ENCODE results near the gene RPL36AL.
A peak's percentile ranks its signal among the peaks of the same experiment; 100 is the strongest.
"Not testable (repeated sequence)": the region's sequence is repeated elsewhere in the genome, so short reads cannot be mapped to it uniquely, and the experiment has no call there.

RPL36AL gene

DNA sequence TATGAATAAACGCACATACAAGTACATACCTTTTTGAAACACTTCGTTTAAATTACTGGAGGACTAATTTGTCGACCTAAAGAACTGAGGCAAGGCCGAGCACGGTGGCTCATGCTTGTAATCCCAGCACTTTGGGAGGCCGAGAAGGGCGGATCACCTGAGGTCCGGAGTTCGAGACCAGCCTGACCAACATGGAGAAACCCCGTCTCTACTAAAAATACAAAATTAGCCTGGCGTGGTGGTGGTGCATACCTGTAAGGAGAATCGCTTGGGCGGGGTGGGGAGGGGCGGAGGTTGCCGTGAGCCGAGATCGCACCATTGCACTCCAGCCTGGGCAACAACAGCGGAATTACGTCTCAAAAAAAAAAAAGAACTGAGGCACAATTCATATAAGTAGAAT lies 1.2 kb downstream of the RPL36AL start:
- not testable (repeated sequence) for DNase-seq

DNA sequence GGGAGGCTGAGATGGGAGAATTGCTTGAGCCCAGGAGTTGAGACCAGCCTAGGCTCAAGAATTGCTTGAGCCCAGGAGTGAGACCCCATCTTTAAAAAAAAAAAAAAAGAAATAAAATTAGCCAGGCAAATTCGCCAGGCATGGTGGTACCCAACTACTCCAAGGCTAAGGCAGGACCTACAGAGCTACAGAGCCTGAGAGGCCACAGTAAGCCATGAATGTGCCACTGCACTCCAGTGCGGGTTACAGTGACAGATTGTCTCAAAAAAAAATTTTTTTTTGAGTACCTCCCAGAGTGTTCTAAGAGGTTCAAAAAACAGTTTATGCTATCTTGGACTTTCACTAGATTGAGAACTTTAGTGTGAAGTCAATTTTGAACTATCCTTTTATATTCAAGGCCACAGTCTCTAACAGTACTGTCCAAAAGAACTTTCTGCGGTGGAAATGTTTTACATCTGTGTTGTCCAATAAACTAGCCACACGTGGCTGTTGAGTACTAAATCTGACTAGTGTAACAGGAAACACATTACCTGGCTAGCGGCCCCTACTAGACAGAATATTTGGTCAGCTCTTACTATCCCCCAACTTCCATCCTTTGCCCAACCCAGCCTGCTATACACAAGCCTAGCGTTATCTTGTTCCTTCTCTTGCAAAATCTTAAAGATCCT lies 2.4 kb downstream of the RPL36AL start:
- DNase-seq: no peak

DNA sequence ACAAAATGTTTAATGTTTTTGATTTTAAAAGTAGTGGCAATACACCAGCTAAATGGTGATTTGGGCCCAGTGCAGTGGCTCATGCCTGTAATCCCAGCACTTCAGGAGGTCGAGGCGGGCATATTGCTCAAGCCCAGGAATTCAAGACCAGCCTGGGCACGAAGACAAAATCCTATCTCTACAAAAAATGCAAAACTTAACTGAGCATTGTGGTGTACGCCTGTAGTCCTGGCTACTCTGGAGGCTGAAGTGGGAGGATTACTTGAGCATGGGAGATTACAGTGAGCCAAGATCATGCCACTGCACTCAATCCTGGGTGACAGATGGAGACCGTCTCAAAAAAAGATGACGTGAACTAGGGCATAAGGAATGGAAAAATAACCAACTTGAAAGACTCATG lies 4.7 kb downstream of the RPL36AL start:
- no peak for DNase-seq

DNA sequence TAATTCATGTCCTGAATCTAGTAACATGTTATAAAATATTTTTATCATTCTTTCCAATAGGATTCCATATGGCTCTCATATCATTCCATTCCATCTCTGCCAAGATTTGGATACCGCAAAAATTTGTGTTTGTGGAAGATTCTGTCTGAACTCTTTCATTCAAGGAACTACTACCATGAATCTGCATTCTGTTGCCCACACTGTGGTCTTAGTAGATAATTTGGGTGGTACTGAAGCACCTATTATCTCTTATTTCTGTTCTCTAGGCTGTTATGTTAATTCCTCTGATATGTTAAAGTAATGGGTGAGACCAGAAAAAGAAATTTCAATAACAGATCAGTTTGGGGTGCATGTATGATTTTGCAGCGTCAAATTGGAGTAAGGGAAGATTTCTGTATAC lies 6.2 kb downstream of the RPL36AL start:
- DNase-seq: no peak

DNA sequence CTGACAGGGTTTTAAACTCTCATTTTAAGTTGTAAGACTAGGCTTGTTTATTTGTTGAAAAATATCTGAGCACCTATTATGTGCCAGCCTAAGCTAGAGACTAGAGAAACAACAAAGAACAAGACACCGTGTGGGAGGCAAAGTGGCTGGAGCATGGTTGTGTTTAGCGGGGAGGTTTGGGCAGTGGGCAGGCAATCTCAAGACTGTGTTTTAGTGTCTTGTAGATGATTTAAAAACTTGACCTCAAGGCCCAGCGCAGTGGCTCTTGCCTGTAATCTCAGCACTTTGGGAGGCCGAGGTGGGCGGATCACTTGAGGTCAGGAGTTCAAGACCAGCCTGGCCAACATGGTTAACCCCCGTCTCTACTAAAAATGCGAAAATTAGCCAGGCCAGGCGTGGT lies 7.8 kb downstream of the RPL36AL start:
- no peak for DNase-seq

DNA sequence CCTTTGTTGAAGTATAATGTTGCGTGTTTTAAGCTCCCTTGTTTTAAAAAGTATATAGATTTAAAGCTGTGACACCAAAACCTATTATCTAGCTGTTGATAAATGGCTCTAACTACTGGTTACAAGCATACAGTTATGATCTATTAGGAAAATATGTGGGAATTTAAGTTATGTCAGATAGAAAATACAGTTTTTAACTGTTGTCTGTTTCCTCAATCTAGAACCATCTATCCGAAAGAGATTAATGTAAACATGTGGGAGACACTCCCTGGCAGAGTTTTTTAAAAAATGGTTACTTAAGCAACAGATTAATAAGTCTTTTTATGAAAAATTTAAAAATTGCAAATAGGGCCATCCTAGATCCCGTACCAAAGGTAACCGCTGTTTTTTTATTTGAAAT lies 8.2 kb downstream of the RPL36AL start:
- DNase-seq: no peak

DNA sequence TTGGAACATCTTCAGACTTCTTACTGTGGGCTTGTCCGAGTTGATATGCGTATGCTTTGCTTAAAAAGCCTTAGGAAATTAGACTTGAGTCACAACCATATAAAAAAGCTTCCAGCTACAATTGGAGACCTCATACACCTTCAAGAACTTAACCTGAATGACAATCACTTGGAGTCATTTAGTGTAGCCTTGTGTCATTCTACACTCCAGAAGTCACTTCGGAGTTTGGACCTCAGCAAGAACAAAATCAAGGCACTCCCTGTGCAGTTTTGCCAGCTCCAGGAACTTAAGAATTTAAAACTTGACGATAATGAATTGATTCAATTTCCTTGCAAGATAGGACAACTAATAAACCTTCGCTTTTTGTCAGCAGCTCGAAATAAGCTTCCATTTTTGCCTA lies 12.8 kb downstream of the RPL36AL start:
- DNase-seq: no peak

DNA sequence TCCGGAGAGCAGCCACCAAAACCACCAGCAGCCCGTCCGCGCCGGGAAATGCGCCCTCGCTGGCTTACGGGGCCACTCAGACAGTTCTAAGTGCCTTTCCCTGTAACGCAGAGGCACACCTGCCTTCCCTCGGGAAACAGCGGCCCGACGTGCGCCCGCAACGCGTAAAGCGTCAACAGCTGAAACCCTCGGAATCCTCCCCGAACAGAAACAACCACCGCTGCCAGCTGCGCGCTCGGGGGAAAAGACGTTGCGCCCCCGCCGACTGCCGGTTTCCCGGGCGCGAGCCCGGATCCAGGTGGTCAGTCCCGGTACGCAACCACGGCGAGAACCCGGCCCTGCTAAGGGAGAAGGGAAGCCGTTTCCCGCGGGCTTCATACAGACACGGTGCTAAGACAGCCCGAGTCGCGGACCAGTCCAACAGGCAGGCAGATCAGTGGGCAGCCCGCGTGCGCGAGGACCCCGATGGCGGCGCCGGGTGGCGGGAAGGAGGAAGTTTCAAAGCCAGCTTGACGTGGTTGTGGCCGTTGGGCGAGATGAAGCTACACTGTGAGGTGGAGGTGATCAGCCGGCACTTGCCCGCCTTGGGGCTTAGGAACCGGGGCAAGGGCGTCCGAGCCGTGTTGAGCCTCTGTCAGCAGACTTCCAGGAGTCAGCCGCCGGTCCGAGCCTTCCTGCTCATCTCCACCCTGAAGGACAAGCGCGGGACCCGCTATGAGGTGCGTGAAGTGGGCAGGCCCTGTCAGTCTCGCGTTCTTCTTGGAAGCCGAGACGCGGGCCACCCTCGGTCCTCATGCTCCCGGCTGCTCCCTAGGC lies 21.7 kb downstream of the RPL36AL start, which contains the start of gene LRR1:
LRR1 (plus strand) TSS at position 456 of the 816 bp plus-strand sequence; CDS start at position 537, 81 bp downstream.
- peak; percentile 74 for DNase-seq

DNA sequence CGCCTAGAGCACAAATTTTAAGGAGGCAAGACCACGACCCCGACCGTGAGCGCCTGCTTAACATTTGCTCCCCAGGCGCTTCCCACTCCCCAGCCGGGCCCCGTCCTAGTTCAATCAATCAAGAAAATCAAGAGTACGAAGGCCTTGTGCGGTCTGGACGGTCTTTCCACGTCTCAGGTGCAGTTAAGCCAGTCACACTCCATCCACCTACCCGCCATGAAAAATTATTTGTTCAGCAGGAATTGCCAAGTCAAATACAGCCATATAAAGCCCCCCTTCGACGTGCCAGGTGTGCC lies 22.3 kb downstream of the RPL36AL start:
- DNase-seq: no peak

DNA sequence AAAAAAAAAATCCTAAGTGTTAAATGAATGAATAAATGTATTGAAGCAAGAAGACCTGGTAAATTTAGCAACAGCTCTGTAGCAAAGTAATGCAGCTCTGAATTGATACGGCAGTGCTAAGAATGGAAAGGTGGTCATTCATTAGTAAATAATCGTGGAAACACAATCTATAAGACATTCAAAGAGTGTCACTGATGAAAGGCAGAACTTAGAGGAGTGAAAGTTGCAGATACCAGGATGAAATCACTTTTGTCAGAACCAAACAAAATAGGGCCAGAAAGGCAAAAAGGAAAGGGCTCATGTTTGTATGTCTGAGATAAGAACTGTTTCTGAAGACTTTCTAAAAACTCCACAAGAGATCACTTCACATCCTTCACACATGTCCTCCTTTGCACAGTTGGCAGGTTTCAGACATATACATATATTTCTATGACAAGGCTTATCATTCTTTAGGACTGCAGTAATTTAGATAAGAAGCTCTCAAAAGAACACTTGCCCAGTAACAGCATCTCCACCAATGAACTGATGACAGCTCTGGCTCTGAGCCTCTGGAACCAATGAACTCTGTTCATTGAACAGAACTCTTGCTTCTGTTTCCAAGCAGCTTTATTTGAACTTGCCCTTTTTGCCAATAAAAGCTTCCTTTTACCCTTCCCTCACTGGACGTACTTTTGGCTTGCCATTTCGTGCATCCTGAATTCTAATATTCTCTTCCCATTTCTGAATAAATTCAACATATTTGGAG lies 25.9 kb downstream of the RPL36AL start:
- no peak for DNase-seq

DNA sequence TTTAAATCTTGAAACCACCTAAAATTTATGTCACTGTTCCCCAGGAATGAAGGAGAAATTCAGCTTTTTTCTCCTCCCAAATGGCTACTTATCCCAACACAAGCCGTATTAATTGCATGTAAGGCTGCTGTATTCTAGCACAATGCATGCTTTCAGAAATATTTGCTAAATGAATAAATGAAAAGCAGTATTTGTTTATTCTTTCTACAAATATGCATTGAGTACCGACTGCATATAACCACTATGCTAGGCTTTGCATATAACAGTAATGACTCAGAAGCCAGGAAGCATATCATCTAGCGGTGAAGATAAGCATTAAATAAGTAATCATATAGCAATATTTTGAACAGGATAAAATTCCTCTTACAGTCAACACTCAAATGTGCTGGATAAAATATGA lies 27.4 kb downstream of the RPL36AL start:
- DNase-seq: no peak

DNA sequence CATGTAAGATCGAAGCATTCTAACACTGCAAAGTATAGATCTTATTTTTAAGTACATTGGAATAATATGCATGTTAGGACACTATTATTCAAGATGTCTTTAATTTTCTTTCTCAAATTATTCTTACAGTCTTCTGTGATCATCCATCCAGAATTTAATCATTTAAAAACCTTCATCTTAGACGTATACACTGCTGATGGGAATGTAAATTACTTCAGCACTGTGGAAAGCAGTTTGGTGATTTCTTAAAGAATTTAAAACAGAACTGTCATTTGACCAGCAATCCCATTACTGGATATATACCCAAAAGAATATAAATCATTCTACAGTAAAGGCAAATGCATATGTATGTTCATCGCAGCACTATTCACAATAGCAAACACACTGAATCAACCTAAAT lies 31.0 kb downstream of the RPL36AL start:
- DNase-seq: no peak

DNA sequence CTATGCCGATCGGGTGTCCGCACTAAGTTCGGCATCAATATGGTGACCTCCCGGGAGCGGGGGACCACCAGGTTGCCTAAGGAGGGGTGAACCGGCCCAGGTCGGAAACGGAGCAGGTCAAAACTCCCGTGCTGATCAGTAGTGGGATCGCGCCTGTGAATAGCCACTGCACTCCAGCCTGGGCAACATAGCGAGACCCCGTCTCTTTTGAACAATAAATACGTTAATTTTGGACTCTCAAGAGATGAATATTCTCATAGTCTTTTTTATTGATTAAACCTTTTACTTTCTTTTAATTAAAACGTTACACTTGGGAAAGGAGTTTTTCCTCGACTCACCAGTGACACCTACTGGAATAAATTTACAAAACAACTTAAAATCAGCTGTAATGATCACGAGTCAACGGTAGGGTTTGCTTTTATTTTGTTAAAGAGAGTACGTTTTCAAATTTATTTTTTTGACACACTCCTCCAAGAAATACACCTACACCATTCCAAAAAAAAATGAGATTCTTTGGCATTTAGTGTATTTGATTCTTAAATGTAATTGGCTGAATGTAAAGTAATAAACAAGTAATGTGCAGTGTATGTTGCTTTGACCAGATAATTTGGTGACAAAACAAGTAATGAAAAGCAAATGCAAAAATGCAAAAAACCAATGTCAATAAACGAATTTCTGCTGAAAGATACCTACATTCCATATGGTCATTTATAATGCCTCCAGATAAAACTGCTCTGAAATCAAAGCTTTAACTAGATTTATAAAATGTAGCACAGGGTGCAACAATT lies 33.6 kb downstream of the RPL36AL start:
- peak; percentile 31 for DNase-seq

DNA sequence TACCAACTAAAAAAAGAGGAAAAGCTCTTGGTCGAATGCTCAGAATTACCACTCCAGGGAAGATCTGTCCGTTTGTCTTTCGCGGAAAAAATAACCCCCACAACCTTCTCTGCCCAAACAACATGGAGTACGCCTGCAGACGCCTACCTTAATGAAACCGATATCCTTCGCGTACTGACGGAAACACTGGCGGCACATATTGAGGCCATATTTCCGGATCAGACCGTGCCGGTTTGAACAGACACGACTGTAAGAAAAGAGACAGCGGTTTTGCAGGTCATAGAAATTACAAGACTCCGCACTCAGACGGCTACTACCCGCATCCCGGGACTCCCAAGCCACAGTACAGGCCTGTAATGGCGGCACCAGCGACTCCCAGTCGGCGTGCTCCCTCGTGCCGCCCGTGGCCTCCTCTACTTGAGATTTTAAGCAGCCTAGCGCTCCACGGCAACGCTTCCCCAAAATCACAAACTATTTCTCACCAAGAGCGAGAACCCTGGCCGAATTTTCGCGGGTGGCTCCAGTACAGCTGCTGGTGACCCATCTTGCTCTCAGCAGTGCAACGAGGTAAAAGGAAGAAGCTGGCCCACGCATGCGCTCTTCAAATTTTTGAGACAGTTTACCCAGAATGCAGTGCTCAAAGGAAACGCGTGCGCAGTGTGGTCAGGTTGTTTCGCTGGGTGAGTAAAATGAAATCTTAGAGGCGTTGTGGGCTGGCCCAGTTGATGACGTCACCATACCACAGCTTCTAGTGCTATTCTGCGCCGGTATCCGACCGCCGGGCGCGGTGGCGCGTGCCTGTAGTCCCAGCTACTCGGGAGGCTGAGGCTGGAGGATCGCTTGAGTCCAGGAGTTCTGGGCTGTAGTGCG lies 34.4 kb downstream of the RPL36AL start, which contains the start of gene RPS29:
RPS29 (minus strand) TSS at position 578 of the 870 bp plus-strand sequence; CDS start at position 544, 34 bp downstream.
- DNase-seq: peak; percentile 98

DNA sequence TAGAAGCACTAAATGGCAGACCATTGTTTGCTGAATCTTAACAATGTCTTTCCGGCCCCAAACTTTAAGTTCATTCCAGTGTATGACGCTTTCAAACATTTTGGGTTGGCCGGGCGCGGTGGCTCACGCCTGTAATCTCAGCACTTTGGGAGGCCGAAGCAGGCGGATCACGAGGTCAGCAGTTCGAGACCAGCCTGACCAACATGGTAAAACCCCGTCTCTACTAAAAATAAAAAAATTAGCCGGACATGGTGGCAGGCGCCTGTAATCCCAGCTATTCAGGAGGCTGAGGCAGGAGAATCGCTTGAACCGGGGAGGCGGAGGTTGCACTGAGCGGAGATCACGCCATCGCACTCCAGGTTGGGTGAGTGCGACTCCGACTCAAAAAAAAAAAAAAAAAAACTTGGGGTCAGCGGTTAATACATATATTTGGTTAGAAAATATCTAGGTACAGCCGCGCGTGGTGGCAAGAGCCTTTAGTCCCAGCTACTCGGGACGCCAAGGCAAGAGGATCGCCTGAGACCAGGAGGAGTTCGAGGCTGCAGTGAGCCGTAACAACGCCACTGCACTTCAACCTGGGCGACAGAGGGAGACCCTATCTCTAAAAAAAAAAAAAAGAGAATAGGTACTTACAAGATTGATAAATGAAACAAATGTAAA lies 35.3 kb downstream of the RPL36AL start:
- not testable (repeated sequence) for DNase-seq

DNA sequence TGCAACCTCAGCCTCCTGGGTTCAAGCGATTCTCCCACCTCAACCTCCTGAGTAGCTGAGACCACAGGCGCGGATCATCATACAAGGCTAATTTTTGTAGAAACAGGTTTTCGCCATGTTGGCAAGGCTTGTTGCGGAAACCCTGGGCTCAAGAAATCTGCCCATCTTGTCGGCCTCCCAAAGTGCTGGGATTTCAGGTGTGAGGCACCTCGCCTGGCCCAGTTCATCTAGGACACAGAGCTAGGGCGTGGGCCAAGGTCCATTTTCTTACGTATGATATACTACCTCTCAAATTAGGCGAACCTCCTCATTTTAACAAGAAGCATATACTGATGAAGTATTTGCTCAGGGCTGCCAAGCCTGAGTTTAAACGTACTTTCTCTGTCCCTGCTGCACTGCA lies 36.4 kb downstream of the RPL36AL start:
- no peak for DNase-seq

DNA sequence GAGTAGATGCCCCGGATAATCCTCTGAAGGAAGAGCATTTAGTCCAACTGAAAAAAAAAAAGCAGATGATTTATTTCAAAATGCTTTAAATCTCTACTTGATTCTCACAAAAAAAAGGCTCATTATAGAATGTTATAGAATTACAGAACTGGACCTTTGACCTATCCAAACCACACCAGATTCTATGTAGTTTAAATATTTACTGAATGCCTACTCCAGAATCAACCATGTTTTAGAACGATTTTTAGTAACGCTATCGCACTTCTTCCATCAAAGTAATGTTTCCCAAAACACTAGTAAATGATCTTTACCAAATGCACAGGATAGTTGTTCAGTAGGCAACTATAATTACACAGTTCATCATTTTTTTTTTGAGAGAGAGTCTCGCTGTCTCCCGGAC lies 36.8 kb downstream of the RPL36AL start:
- no peak for DNase-seq

DNA sequence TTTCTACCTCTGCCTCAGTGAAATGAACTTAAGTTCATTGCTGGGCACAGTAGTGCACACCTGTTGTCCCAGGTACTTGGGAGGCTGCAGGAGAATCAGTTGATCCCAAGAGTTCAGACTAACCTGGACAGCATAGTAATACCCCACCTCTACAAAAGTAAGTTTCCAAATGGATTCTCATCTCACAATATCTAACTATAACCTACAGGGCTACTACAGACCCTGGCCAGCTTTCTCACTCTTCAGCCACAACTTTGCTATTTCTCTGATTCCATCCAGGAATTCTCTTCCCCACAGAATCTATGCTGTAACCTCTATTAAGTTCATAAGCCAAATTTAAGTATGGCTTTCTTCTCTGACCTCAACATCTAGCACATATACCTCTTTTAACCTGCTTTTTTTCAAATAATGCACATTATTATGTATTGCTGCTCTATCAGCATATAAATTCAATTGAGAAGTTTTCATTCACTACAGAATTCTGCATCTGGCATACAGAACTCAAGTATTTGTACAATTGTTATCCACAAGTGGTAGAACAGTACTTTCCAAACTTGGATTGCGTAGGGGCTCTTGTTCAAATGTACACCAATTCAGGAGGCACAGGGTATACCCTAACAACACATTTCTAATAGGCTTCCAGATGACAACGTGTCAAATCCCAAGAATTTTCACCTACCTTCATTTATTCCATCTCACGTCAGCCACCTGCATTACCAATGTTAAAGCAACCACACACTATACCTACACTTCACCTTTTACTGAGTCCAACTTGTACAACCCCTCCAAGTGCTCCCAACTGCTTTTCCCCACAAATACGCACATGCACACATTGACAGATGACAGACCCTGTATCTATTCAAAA lies 38.1 kb downstream of the RPL36AL start:
- no peak for DNase-seq

DNA sequence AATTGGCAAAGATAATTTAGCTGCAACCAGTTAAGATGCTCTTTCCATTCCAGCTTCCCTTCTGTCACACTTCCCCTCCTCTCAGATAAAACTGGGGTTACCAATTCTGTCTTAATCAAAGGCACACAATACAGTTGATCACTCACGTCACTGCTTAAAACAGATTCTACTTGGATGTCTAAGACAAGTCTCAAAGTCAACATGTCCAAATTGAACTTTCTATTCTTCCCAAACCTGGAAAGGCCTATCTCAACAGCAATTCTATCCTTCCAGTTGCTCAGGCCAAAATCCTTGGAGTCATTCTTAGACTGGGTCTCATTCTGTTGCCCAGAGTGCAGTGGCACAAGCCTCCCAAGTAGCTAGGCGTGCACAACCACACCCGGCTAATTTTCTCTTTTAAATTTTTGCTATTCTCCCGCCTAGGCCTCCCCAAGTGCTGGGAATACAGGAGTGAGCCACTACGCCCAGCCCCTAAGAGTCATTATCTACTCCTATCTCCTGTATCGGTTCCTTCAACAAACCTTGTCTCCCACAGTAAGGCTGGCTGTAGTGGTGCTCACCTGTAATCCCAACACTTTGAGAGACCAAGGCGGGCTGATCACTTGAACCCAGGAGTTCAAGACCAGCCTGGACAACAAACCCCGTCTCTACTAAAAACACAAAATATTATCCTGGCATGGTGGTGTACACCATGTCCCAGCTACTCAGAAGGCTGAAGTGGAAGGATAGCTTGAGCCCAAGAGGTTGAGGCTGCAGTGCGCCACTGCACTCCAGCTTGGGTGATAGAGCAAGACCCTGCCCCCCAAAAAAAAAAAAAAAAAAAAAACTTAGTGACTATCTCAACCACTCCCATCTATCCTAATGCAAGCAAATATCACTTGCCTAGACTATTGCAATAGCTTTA lies 39.0 kb downstream of the RPL36AL start:
- DNase-seq: no peak
